Activated CD8-positive, alpha-beta T cell treated with anti-CD3 and anti-CD28 coated beads for 36 hours (primary cell): ENCODE data around the gene PPA2. TPM values are rescaled to one million over a fixed set of nuclear protein-coding genes. Genes with fewer than 3 reads are reported as not detected.
A peak's percentile ranks its signal among the peaks of the same experiment; 100 is the strongest.
"Not testable (repeated sequence)": the region's sequence is repeated elsewhere in the genome, so short reads cannot be mapped to it uniquely, and the experiment has no call there.

ENCODE experiments used
- ATAC-seq: fragments of 200-7000 bp; cut with Tn5 transposase; one replicate; pipeline ENCODE4 v1.10.0; 2021; ENCODE audit warnings: mild to moderate bottlenecking, moderate library complexity
- CTCF ChIA-PET: fragments of 350-600 bp; sonication (Branson Sonifier 250); formaldehyde crosslinking; loops from one replicate; lab custom pipeline; 2021; ENCODE audit warnings: antibody characterized with exemption; lab: Charles Lee
- POLR2A ChIA-PET: fragments of 350-600 bp; sonication (Branson Sonifier 250); formaldehyde crosslinking; loops from one replicate; lab custom pipeline; 2021; ENCODE audit warnings: antibody characterized with exemption; lab: Charles Lee
- DNase-seq: peaks from one replicate; pipeline ENCODE4 v3.0.0-alpha.2; 2020
- H3K27ac Mint-ChIP-seq: one replicate; pipeline ENCODE4 v1.8.0; 2021; ENCODE audit warnings: mild to moderate bottlenecking, mixed read lengths
- H3K27me3 Mint-ChIP-seq: one replicate; pipeline ENCODE4 v1.8.0; 2021; ENCODE audit warnings: mixed read lengths
- H3K36me3 Mint-ChIP-seq: one replicate; pipeline ENCODE4 v1.8.0; 2021; ENCODE audit warnings: low read depth, mixed read lengths
- H3K4me1 Mint-ChIP-seq: one replicate; pipeline ENCODE4 v1.8.0; 2021; ENCODE audit warnings: low read depth, mixed read lengths
- H3K4me3 Mint-ChIP-seq: one replicate; pipeline ENCODE4 v1.8.0; 2021; ENCODE audit warnings: mild to moderate bottlenecking, moderate library complexity, mixed read lengths
- H3K9me3 Mint-ChIP-seq: one replicate; pipeline ENCODE4 v1.8.0; 2021; ENCODE audit warnings: mixed read lengths
- CTCF ChIP-seq: fragments of 200-600 bp; IDR thresholded peaks from one replicate; pipeline ENCODE4 v1.8.0; 2022; ENCODE audit warnings: antibody characterized with exemption, mild to moderate bottlenecking
- intact Hi-C: fragments of 100-400 bp; cut with micrococcal nuclease; formaldehyde crosslinking; loops from one replicate; pipeline ENCODE4 v1.10.0; 2022
- total RNA-seq, 2 experiments: library from RNA; stranded (reverse); gene quantifications; one replicate each; pipeline ENCODE4 v1.2.3, GENCODE V29; 2021

PPA2 gene
- total RNA-seq, 2 experiments from 2014 or later = 114 to 117 TPM

DNA sequence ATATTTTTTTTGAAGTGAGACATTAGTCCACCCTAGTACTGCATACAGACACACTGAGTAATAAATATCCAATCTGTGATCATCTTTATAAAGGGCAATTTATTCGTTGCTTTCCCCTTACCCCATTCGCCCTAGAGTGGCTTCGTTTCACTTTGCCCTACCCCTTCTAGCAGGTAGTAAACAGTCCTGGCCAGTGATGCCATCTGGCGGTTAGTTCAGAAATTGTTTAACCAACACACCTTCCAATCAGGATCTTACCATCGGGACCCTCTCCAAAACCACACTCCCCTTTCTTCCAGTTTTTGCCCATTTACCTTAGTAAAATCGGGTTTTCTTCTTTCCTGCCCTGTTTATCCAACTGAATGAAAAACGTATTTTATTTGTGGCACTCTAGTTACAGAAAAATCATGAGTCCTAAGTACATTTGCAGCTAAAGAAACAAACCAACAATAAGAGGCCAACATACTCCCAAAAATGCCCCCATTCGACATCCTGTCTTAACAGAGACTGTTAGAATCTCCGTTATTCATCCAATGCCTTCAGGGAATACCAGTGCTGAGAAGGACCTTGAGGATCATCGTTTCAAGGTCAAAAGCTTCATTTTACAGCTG lies 2.2 kb downstream of the PPA2 start:
- peaks cover 1% of the 10 kb centered on the region for H3K27me3 Mint-ChIP-seq

GRCh38 chr4:105470766-105471165 lies 3.1 kb downstream of the PPA2 start:
- Mint-ChIP-seq H3K4me3 (peak overlapping the region; percentile 99), H3K27ac (no peak overlapping the region), H3K9me3 (no peaks in the 10 kb centered on the region), H3K36me3 (peaks cover 55% of the 10 kb centered on the region), H3K4me1 (peaks cover 50% of the 10 kb centered on the region), H3K27me3 (peaks cover 1% of the 10 kb centered on the region)
- ATAC-seq = no peak
- no peak for DNase-seq
- CTCF ChIA-PET = interaction anchor here (0.9 to 3.6 kb wide), 5 partner anchors 10 to 409 kb away, joined by 3 to 16 read pairs (median 4); no protein-coding TSS in a partner anchor
- TF ChIP-seq CTCF = no peak
- POLR2A ChIA-PET = interaction anchor here (0.8 kb wide), 1 partner anchor 349 kb away, joined by 3 read pairs; no protein-coding TSS in a partner anchor
- intact Hi-C loops = loop anchor here (1.0 to 10.0 kb wide), 3 partner anchors 324 to 536 kb away; partner anchors contain the start of gene TET2

More for the DNA sequence above, 2.2 kb downstream of the PPA2 start:
- H3K27ac Mint-ChIP-seq = peak overlapping the region; percentile 70
- peaks cover 47% of the 10 kb centered on the region for H3K36me3 Mint-ChIP-seq
- intact Hi-C loops = loop anchor here (1.0 to 10.0 kb wide), 4 partner anchors 165 to 537 kb away; partner anchors contain the start of gene TET2
- POLR2A ChIA-PET = interaction anchor here (0.7 kb wide), 1 partner anchor 276 kb away, joined by 4 read pairs; no protein-coding TSS in a partner anchor
- DNase-seq = peak; percentile 82
- CTCF ChIA-PET = interaction anchor here (0.7 to 3.6 kb wide), 11 partner anchors 11 to 410 kb away, joined by 3 to 16 read pairs (median 3); partner anchors contain the start of gene TET2
- no peaks in the 10 kb centered on the region for H3K9me3 Mint-ChIP-seq
- peak; percentile 75 for TF ChIP-seq CTCF
- H3K4me1 Mint-ChIP-seq = peaks cover 49% of the 10 kb centered on the region
- peak overlapping the region; percentile 99 for H3K4me3 Mint-ChIP-seq
- peak; percentile 32 for ATAC-seq

DNA sequence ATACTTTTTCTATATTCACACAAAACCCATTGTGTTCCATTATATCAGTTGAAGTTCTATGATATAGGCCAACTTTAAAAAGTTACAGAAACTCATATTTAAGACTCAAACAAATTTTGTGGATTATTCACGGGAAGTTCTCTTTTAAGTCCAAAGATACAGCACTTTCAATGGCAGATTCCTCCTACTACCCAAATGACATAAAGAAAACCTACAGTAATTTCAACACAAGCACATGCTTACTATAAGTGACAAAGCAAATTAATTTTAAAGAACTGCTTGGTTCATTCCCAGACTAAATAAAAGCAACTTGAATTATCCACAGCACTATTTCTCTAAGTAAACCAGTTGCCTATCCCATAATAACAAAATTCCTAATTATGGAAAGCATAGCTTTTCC lies 4.1 kb downstream of the PPA2 start:
- Mint-ChIP-seq H3K9me3 (peaks cover 1% of the 10 kb centered on the region), H3K36me3 (peaks cover 65% of the 10 kb centered on the region), H3K4me1 (peaks cover 50% of the 10 kb centered on the region), H3K27me3 (peaks cover 1% of the 10 kb centered on the region), H3K4me3 (no peak overlapping the region), H3K27ac (no peak overlapping the region)
- TF ChIP-seq CTCF = no peak
- ATAC-seq (no peak), DNase-seq (no peak)
- POLR2A ChIA-PET = no interaction called here
- intact Hi-C loops = loop anchor here (5.0 to 10.0 kb wide), 2 partner anchors 407 to 535 kb away; no protein-coding TSS in a partner anchor
- CTCF ChIA-PET = interaction anchor here (1.4 to 3.6 kb wide), 3 partner anchors 13 to 329 kb away, joined by 3 to 16 read pairs (median 3); no protein-coding TSS in a partner anchor

DNA sequence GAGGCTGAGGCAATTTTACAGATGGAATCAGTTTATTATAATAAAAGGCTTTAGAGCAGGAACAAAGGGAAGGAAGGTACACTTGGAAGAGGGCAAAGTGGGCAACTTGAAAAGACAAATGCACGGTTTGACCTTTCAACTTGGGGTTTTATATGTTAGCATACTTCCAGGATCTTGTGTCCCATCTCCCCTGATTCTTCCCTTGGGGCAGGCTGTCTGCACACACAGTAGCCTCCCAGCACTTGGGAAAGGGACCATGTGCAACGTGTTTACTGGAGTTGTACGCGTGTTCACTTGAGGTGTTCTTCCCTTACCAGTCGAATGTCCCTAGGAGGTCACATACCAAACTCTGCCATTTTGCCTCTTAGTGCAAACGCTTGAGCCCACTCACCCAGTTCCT lies 7.3 kb downstream of the PPA2 start:
- no peak overlapping the region for H3K27ac Mint-ChIP-seq
- intact Hi-C loops = no loop called here
- H3K4me1 Mint-ChIP-seq = peaks cover 56% of the 10 kb centered on the region
- no peak overlapping the region for H3K4me3 Mint-ChIP-seq
- CTCF ChIA-PET = no interaction called here
- no peak for ATAC-seq
- no peak for DNase-seq
- peaks cover 15% of the 10 kb centered on the region for H3K9me3 Mint-ChIP-seq
- POLR2A ChIA-PET = no interaction called here
- peaks cover 82% of the 10 kb centered on the region for H3K36me3 Mint-ChIP-seq
- TF ChIP-seq CTCF = no peak
- H3K27me3 Mint-ChIP-seq = no peaks in the 10 kb centered on the region

DNA sequence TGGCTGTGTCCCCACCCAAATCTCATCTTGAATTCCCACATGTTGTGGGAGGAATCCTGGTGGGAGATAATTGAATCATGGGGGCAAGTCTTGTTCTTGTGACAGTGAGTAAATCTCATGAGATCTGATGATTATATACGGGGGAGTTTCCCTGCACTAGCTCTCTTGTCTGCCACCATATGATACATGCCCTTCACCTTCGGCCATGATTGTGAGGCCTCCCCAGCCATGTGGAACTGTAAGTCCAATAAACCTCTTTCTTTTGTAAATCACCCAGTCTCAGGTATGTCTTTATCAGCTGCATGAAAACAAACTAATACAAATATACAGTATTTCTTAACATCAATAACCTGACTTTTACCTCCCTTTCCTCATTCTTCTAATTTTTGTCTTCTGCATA lies 9.3 kb downstream of the PPA2 start:
- Mint-ChIP-seq H3K36me3 (peaks cover 71% of the 10 kb centered on the region), H3K4me1 (peaks cover 44% of the 10 kb centered on the region), H3K9me3 (peaks cover 15% of the 10 kb centered on the region)
- CTCF ChIA-PET, H3K27me3 Mint-ChIP-seq, POLR2A ChIA-PET, intact Hi-C loops, H3K27ac Mint-ChIP-seq, ATAC-seq, H3K4me3 Mint-ChIP-seq, DNase-seq: not testable (repeated sequence)
